GM21367 (cell line): ENCODE results near the gene PCDHGC5.

Source experiments
- ATAC-seq: cut with Tn5 transposase; IDR thresholded peaks from one replicate; pipeline ENCODE4 v1.9.1; 2021; ENCODE audit not compliant: unreplicated experiment

PCDHGC5 gene

DNA sequence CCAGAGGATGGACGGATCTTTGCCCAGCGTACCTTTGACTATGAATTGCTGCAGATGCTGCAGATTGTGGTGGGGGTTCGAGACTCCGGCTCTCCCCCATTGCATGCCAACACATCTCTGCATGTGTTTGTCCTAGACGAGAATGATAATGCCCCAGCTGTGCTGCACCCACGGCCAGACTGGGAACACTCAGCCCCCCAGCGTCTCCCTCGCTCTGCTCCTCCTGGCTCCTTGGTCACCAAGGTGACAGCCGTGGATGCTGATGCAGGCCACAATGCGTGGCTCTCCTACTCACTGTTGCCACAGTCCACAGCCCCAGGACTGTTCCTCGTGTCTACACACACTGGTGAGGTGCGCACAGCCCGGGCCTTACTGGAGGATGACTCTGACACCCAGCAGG, 1.9 kb downstream of the PCDHGC5 start:
- ATAC-seq = no peak

DNA sequence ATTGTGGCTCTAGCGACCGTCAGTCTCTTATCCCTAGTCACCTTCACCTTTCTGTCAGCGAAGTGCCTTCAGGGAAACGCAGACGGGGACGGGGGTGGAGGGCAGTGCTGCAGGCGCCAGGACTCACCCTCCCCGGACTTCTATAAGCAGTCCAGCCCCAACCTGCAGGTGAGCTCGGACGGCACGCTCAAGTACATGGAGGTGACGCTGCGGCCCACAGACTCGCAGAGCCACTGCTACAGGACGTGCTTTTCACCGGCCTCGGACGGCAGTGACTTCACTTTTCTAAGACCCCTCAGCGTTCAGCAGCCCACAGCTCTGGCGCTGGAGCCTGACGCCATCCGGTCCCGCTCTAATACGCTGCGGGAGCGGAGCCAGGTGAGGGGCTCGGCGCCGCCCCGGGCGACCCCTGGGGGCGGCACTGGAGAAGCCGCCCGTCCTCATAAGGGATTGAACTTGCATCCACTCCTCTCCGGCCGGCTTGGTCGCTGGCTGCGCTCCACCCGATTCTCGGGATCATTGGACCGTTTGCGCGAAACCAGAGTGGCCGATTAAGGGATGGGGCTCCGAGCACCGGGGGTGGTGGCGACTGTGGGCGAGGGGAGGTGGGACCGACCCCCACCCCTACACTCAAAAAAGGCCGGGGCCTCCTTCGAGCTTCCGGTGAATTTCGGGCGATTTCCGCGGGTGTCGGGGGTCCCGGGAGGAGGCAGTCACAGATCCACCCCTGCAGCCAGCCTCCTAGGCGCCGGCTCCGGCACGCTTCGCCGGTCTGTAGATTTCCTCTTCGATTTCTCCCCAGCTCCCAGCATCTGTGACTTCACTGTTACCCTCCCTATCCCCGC, 2.7 kb downstream of the PCDHGC5 start:
- ATAC-seq = no peak

DNA sequence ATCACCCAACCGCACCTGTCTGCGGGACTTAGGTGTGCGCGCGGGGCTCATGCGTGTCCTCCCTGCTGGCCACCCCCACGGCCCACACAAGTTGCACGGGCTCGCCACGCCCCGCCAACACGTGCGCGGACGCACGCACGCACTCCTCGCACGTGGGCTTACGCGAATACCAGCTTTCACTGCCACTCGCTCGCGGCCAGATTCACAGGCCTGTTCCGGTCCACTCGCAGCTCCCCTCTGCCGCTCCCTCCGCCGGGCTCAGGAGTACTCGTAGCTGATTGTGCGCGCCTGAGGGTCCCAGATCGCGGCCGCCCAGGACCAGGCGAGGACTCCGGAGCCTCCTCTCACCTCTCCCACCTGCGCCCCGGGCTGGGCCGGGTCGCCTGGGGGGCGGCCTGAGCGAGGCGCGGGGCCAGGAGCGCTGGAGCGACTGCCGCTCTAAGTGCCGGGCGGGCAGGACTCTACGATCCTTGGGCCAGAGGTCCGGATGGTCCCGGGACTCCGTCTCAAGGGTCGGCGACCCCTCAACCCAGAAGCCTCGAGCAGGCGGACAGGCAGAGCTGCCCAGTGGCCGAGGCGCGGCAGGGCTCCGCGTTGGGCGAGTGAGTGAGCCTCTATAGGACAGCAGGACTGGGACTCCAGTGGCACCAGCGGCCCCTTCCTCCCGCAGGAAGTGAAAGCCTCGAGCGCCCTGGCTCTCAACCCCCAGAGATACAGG, 3.4 kb downstream of the PCDHGC5 start:
- ATAC-seq = no peak

DNA sequence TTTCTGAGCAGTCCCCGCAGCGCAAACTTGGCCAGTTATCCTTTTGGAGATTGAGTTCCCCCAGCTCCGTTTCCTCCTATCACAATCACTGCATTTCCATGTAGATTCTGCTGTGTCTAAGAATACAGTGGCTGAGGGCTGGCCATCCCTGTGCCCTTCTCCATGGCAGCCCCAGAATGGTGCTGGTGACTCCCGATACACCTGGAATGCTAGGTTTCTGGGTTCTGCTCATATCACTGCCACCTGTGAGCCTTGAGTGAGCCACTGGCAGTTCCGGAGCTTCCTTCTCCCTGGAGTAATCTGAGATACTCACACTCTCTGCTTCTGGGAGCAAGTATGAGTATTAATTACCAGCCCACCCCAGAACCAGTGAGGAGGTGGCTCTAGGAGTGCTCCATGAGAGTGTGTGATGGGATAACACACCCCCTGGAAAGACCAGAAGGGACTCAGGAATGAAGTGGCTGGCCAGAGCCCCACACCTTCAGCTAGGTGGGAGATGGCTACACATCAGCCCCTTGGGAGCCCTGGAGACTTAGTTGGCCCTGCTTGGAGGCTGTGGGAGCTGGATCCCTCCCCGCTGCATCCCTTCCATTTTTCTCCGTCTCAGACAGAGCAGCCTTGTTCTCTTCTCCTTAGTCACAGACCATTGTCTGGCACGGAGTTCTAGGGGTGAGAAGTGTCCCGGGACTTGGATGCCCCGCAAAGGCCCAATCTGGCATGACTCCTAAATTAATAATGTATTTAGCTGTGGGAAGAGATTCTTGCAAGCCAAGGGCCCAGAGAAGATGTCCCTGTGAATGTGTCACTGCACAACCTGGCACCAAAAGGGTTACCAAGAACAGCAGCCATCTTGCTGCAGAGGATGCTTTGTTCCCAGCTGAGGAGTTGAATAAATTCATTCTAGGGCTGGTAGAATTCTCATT, 4.9 kb downstream of the PCDHGC5 start:
- ATAC-seq = no peak

DNA sequence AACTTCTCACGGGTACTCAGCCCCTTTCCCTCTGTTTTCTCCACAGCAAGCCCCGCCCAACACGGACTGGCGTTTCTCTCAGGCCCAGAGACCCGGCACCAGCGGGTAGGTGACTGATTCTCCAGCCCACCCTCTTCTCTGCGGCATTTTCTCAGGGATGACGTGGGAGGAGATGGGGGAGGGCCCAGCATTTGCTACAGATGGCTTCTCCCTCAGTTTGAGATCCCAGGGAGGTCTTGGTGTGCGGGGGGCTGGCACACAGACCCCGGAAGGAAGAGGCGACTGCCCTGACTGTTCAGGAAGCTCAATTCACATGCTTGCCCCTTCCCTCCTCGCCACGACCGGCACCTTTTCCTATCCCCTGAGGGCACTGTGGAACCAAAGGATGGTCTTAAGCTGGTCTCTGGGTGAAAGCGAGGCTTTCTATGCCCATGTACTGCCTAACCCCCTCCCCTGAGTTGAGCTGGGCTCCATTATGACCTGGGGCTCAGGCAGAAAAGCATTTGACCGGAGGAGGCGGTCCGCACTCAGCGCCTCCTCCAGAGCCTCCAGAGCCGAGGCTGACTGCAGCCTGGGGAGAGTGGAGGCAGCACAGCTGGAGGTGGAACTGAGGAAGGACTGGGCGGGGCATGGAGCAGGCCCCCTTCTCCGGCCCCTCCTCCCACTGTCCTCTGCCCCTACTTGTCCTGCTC, 6.0 kb downstream of the PCDHGC5 start:
- no peak for ATAC-seq

DNA sequence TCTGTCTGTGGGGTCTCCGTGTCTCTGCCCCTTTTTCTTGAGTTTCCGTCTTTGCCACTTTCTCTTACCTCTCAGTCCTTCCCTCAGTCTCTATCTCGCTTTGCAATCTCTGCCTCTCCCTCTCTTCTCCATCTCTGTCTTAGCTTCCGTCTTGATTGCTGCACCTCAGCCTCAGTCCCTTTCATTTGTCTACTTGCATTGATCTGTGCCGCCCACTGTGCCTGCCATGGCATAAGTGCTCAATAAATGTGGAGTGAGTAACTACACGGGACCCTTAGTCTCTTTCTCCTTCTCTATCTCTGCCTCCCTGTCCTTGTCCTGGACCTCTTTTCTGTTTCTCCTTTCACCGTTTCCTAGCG, 6.6 kb downstream of the PCDHGC5 start:
- ATAC-seq = no peak

DNA sequence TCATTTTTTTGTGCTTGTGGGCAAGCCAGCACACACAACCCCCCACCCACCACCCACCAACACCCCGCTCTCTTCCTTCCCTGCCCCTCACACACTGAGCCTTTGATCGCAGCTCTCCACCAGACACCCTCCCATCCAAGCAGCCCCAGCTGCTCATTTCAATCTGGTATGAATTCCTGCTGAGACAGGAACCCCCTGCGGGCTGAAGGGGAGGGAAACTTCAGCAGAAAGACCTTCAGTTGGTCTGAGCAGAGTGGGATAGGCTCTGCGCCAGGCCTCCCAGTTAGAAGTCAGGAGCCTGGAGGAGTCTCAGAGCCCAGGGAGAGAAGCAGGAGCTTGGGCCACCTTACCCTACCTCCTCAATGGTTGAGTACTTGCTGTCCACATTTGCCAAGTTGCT, 7.2 kb downstream of the PCDHGC5 start:
- ATAC-seq = no peak

DNA sequence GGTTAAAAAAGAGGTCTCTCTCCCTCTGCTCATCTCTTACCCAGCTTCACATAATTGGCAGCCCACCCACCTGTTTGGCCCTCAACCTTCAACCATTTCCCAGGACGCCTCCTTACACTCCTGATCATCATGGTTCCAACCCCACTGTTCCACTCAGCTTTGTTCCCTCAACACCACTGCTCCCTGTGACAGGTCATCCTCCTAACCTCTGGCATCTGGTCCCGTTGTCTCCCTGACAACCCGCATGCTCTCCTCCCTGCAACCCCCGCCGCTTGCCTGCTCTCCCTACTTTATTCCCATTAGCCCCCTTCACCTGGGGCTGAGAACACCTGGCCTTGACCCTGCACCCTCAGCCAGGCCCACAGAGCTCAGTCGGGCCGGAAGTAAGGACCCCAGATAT, 12.9 kb downstream of the PCDHGC5 start:
- no peak for ATAC-seq

DNA sequence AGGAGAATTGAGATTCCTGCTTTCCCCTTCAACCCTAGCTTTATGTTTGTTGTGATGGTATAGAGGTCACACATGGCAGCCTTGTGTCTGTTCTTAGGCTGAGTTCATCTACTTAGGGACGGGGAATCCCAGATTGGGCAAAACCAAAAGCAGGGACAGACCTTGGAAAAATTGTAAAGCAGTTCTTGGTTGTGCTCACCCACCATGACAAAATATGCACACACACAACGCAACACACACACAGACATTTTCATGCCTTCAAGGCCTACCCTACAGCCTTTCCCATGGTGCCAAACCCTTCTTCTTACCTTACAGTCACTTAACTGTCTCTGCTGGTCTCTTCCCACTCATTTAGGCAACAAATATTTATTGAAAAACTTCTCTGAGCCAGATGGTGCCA, 14.8 kb downstream of the PCDHGC5 start:
- no peak for ATAC-seq

DNA sequence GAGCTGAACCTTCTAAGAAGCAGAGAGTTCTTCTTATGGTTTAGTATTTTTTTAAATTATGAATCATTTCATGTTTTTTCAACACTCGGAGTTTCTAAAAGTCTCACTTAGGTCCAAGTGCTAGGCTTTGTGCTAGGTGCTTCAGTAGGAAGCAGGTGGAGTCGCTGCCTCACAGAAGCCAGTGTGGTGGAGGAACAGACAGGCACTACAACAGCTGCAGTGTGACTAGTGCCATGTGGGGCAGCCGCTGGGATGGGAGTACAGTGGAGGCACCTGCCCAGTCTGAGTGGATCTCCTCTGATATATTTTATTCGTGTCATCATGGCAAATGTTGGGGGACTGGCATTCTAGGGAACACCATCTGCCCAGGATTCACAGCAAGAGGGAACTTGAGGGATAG, 15.3 kb downstream of the PCDHGC5 start:
- no peak for ATAC-seq

DNA sequence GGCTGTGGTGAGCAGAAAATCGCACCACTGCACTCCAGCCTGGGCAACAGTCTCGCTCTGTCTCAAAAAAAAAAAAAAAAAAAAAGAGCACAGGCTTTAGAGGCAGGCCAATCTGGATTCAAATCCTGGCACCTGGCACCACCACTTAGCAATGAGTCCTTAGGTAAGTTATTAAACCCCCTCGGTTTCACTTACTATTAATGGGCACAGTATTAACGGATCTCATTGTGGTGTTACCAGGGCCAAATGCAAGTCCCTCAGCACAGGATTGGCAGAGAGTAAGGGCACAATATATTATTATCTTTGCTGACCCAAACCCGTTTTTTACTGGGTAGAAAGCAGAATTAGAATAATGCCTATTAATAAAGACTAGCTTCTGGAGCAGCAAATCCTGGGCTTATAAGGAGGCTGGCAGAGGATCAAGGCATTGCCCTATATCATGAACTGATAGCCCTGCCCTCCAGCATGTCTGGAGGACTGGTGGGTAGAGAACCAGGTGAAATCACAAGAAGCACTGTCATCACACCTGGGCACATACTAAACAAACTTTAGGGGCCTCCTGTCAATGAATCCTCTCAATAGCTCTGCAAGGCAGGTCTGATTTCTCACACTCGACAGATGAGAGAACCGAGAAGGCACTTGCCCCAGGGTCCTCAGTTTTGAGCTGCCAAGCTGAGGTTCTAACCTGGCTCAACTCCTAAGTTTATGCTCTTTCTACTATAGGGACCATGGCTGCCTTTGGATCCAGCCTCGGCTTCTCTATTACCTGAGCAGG, 17.7 kb downstream of the PCDHGC5 start:
- ATAC-seq = no peak

DNA sequence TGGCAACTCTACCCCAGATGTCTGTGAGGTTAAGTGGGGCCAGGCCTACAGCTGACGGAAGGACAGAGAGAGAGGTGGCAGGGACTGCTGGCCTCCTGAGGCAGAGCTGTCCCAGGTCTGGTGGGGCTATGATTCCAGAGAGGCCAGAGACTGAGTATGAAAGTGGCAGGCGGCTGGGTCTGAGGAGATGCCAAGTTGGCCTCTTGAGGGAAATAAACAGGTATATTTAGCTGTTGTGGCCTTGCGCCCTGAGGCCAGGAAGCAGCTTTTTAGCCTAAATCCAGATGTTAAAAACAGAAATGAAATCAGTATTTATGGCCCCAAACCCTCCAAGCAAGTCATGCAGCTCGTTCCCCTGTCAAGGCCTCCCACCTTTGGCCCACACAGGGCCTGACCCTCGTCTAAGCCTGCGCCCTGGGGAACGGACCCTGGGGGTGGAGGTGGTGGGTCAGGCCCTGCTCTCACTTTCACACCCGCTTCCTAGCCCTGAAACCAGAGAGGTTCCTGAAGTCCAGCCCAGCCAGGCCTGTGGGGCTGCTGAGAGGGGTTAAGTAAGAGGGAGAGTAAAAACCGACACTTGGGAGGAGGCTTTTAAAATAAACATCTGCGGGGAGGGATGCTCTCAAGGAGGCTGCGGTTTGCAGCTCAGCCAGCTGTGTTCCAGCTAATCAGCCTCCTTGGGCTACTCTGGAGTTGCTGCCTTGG, 18.7 kb downstream of the PCDHGC5 start:
- ATAC-seq = no peak

DNA sequence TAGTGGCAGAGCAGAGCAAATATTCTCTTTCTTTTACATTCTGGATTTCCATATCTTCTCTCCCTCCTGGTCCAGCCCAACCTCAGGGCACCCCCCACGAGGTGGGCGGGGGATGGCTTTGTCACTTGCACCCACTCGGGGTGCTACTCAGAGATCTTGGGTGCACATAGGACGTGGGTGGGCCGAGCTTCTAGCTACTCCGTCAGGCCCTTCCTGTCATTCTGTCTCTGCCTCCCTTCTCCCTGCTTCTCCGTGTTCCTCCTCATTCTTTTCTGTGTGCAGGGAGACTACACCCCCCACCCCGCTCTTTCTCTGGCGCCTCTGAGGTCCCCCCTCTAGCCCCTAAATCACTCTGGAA, 19.5 kb downstream of the PCDHGC5 start:
- ATAC-seq = no peak

DNA sequence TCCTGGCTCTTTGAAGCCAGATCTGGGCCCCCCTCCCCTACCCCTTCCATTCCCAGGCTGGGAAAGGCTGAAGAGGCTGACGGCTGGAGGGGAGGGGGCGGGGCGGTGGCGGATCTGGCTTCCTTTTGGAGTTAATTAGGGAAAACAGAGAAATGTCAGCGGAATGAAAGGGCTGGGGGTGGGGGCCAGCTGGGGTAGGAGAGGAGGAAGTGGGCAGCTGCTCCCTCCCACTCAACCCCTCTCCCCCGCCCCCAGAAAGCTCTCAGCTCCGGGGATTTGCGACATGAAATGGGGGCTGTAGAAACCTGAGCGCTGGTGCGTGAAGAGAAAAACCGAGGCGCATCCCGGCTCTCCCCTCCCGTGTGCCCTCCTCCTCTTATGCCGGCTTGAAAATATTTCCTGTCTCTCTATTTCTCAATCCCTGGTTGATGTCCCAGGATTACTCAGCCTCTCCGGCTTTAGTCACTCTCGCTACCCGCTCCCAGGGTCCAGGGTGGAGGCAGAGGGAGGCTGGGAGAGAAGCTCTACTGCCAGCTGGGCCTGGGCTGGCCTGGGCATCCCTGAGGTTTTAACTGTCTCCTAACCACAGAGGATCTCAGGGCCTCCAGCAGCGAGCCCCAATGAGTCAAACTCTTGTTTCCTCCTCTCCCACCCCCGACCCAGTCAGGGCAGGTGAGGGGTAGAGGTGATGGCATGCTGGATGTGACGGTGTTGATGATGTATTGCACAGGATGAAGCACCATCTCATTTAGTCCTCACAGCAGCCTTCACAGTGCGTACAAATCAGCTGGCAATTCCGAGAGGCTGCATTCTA, 20.1 kb downstream of the PCDHGC5 start:
- ATAC-seq = no peak

DNA sequence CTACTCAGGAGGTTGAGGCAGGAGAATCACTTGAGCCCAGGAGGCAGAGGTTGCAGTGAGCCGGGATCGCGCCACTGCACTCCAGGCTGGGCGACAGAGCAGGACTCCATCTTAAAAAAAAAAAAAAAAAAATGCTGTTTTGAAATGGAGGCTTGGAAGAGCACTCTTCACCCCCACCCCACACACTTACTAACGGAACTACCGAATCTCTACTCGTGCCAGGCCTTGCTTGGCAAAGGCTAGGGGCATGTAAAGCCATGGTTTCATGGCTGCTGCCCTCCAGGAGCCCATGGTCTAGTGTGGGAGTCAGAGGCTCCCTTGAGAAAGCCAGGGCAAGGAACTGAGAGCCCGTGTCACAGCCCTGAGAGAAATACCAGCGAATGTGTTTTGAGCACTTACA, 21.3 kb downstream of the PCDHGC5 start:
- no peak for ATAC-seq

DNA sequence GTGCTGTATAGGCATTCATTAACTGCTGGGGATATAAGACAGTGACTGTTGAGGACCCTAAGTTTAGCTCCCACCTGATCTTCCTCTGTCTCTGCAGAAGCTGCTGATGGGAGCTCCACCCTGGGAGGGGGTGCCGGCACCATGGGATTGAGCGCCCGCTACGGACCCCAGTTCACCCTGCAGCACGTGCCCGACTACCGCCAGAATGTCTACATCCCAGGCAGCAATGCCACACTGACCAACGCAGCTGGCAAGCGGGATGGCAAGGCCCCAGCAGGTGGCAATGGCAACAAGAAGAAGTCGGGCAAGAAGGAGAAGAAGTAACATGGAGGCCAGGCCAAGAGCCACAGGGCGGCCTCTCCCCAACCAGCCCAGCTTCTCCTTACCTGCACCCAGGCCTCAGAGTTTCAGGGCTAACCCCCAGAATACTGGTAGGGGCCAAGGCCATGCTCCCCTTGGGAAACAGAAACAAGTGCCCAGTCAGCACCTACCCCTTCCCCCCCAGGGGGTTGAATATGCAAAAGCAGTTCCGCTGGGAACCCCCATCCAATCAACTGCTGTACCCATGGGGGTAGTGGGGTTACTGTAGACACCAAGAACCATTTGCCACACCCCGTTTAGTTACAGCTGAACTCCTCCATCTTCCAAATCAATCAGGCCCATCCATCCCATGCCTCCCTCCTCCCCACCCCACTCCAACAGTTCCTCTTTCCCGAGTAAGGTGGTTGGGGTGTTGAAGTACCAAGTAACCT, 22.1 kb downstream of the PCDHGC5 start:
- ATAC-seq = peak; percentile 35

DNA sequence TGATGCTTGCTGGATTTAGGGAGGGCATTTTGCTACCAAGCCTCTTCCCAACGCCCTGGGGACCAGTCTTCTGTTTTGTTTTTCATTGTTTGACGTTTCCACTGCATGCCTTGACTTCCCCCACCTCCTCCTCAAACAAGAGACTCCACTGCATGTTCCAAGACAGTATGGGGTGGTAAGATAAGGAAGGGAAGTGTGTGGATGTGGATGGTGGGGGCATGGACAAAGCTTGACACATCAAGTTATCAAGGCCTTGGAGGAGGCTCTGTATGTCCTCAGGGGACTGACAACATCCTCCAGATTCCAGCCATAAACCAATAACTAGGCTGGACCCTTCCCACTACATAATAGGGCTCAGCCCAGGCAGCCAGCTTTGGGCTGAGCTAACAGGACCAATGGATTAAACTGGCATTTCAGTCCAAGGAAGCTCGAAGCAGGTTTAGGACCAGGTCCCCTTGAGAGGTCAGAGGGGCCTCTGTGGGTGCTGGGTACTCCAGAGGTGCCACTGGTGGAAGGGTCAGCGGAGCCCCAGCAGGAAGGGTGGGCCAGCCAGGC, 23.0 kb downstream of the PCDHGC5 start:
- ATAC-seq = no peak

DNA sequence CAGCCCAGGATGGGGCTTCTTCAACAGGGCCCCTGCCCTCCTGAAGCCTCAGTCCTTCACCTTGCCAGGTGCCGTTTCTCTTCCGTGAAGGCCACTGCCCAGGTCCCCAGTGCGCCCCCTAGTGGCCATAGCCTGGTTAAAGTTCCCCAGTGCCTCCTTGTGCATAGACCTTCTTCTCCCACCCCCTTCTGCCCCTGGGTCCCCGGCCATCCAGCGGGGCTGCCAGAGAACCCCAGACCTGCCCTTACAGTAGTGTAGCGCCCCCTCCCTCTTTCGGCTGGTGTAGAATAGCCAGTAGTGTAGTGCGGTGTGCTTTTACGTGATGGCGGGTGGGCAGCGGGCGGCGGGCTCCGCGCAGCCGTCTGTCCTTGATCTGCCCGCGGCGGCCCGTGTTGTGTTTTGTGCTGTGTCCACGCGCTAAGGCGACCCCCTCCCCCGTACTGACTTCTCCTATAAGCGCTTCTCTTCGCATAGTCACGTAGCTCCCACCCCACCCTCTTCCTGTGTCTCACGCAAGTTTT, 23.6 kb downstream of the PCDHGC5 start:
- ATAC-seq = peak; percentile 27
